GM12878 (cell line): ENCODE results near the gene SYT12. TPM values are rescaled to one million over a fixed set of nuclear protein-coding genes. Genes with fewer than 3 reads are reported as not detected.
"Not testable (repeated sequence)": the region's sequence is repeated elsewhere in the genome, so short reads cannot be mapped to it uniquely, and the experiment has no call there.

ENCODE experiments used
- ATAC-seq: fragments of 200-7000 bp; cut with Tn5 transposase; 3 replicates; pipeline ENCODE4 v1.9.1; 2020; ENCODE audit warnings: mild to moderate bottlenecking, moderate library complexity
- BruUV-seq: library from RNA; stranded (reverse); fragments of 400-500 nt; replicated peaks from 2 replicates; lab custom pipeline; 2021; lab: Mats Ljungman, UMichigan
- CTCF ChIA-PET: fragments of 300-600 bp; sonication (Branson Sonifier 250); formaldehyde crosslinking; extraction: SDS; loops from one replicate; lab custom pipeline; 2021; ENCODE audit warnings: inconsistent platforms; lab: Yijun Ruan, JAX
- POLR2A ChIA-PET: fragments of 350-600 bp; formaldehyde crosslinking; extraction: SDS; loops from one replicate; lab custom pipeline; 2021; ENCODE audit warnings: inconsistent platforms; lab: Charles Lee
- RAD21 ChIA-PET: fragments of 300-600 bp; sonication (Branson Sonifier 250); formaldehyde crosslinking; loops from one replicate; lab custom pipeline; 2023; ENCODE audit warnings: antibody characterized with exemption; ENCODE audit not compliant: unreplicated experiment; lab: Charles Lee
- SMC1A ChIA-PET: fragments of 300-600 bp; sonication (Branson Sonifier 250); formaldehyde crosslinking; loops from one replicate; lab custom pipeline; 2023; ENCODE audit not compliant: unreplicated experiment, uncharacterized antibody; lab: Charles Lee
- DNase-seq: peaks from one replicate; pipeline ENCODE4 v3.0.0-alpha.2; 2011; ENCODE audit warnings: low read depth, low spot score
- FAIRE-seq: peaks from 3 replicates; lab custom pipeline; 2011; peaks lifted over from hg19 to GRCh38; lab: Jason Lieb, UNC
- H2AFZ ChIP-seq: 2 replicates; pipeline ENCODE4 v1.6.0; 2011; ENCODE audit warnings: low read depth, low read length, control low read depth; ENCODE audit not compliant: control insufficient read depth
- H3K27ac ChIP-seq: 2 replicates; pipeline ENCODE4 v1.5.1; 2011; ENCODE audit warnings: control low read depth; ENCODE audit not compliant: control insufficient read depth, insufficient read depth
- H3K27me3 ChIP-seq, 2 experiments: replicated peaks in 1 of 2; 2 replicates each; pipeline versions ENCODE4 v1.6.0 to v1.6.1; 2011; ENCODE audit warnings: low read length in 1 of 2; ENCODE audit not compliant: control insufficient read depth in 2 of 2, insufficient read depth in 2 of 2
- H3K36me3 ChIP-seq, 2 experiments: 2 replicates each; pipeline ENCODE4 v1.5.1; 2011; ENCODE audit warnings: low read length in 1 of 2; ENCODE audit not compliant: control insufficient read depth in 2 of 2, insufficient read depth in 2 of 2
- H3K4me1 ChIP-seq: 2 replicates; pipeline ENCODE4 v1.6.1; 2011; ENCODE audit warnings: mild to moderate bottlenecking, low read length, moderate library complexity, mixed read lengths; ENCODE audit not compliant: control insufficient read depth, insufficient read depth
- H3K4me2 ChIP-seq: 2 replicates; pipeline ENCODE4 v1.6.0; 2011; ENCODE audit warnings: control low read depth; ENCODE audit not compliant: control insufficient read depth, insufficient read depth
- H3K4me3 ChIP-seq: fragments of 200-600 bp; sonication (generic); 2 replicates; pipeline ENCODE4 v1.5.1; 2016
- H3K79me2 ChIP-seq: 2 replicates; pipeline ENCODE4 v1.6.0; 2011; ENCODE audit warnings: low read length; ENCODE audit not compliant: control insufficient read depth, insufficient read depth
- H3K9ac ChIP-seq: 2 replicates; pipeline ENCODE4 v1.8.0; 2011; ENCODE audit warnings: low read length, control low read depth, mixed read lengths; ENCODE audit not compliant: control insufficient read depth, insufficient read depth
- H3K9me3 ChIP-seq: replicated peaks from 3 replicates; pipeline ENCODE4 v1.5.1; 2011; ENCODE audit warnings: mild to moderate bottlenecking, low read length; ENCODE audit not compliant: control insufficient read depth, insufficient read depth
- H4K20me1 ChIP-seq: 2 replicates; pipeline ENCODE4 v1.6.0; 2011; ENCODE audit not compliant: control insufficient read depth, insufficient read depth
- CHD2 ChIP-seq: IDR thresholded peaks from 2 replicates; pipeline ENCODE4 v1.6.1; 2011; ENCODE audit warnings: low read depth, low read length, improper control_type of control experiment, borderline replicate concordance
- IRF3 ChIP-seq: fragments of 450-650 bp; IDR thresholded peaks from 2 replicates; pipeline ENCODE4 v1.6.1; 2014; ENCODE audit warnings: mild to moderate bottlenecking
- NFYB ChIP-seq: IDR thresholded peaks from 2 replicates; pipeline ENCODE4 v1.6.1; 2011; ENCODE audit warnings: low read depth, mild to moderate bottlenecking, low read length, improper control_type of control experiment, moderate library complexity; ENCODE audit not compliant: insufficient read depth
- PKNOX1 ChIP-seq: fragments of 450-650 bp; IDR thresholded peaks from 2 replicates; pipeline ENCODE4 v1.6.1; 2016; ENCODE audit warnings: mild to moderate bottlenecking
- POLR2AphosphoS5 ChIP-seq: IDR thresholded peaks from 2 replicates; pipeline ENCODE4 v1.6.1; 2011; ENCODE audit warnings: mild to moderate bottlenecking, low read length, inconsistent platforms
- RAD51 ChIP-seq: fragments of 450-650 bp; IDR thresholded peaks from 2 replicates; pipeline ENCODE4 v1.6.1; 2016; ENCODE audit warnings: moderate library complexity, mild to moderate bottlenecking, inconsistent platforms
- SMARCA5 ChIP-seq: fragments of 450-650 bp; IDR thresholded peaks from 2 replicates; pipeline ENCODE4 v1.6.1; 2017; ENCODE audit warnings: mild to moderate bottlenecking
- WGBS: methylation state at CpG from one replicate; pipeline ENCODE4 v1.1.6; 2016; ENCODE audit warnings: low lambda C conversion rate; ENCODE audit not compliant: insufficient replicate concordance, insufficient coverage; ENCODE audit errors: missing lambda C conversion rate; 5-methylcytosine and 5-hydroxymethylcytosine counted together
- in situ Hi-C: fragments of 300-500 bp; cut with MboI; formaldehyde crosslinking; loops from 9 replicates; pipeline ENCODE4 v1.14.3; 2018; ENCODE audit warnings: mixed read lengths
- intact Hi-C: fragments of 100-400 bp; cut with micrococcal nuclease; formaldehyde crosslinking; loops from one replicate; pipeline ENCODE4 v1.14.2; 2022; ENCODE audit not compliant: unreplicated experiment
- polyA plus RNA-seq, 11 experiments: library from polyadenylated mRNA; depleted of rRNA in 4 of 11; unstranded in 6 of 11; stranded (reverse) in 5 of 11; fragments of >200 nt; fragmentation: Nextera tagmentation in 4 of 11; fragmentation: Illumina TruSeq in 1 of 11; extraction: Ambion mirVana in 4 of 11; extraction: Trizol in 1 of 11; gene quantifications; 1 replicate in 1 of 11; 2 replicates in 10 of 11; pipeline versions ENCODE4 v1.2.1 to v1.2.3, GENCODE V29; 2011 to 2016; ENCODE audit warnings: inconsistent platforms in 2 of 11, missing spikeins in 2 of 11, low read depth in 1 of 11
- total RNA-seq, 4 experiments: library from RNA; depleted of rRNA in 3 of 4; stranded (reverse); fragments of >200 nt in 3 of 4; fragmentation: Illumina TruSeq in 1 of 4; extraction: Trizol in 1 of 4; gene quantifications; 2 replicates each; pipeline versions ENCODE4 v1.2.1 to v1.2.3, GENCODE V29; 2013 to 2021

The SYT12 gene
- total and polyA plus RNA-seq, 10 of the 15 experiments (the other 5 are each of a cell fraction or from before 2014, with no cell fraction given), result 0.02 to 2.3 (median 0.84) TPM; not detected in 1

- WGBS, result 62% methylated on average over 9 of the region's 9 CpGs
- intact Hi-C loops, H3K4me2 ChIP-seq, H3K4me3 ChIP-seq: not testable (repeated sequence)
- TF ChIP-seq NFYB, result peak; percentile 25; the same call in 1 of the 2 replicates
- TF ChIP-seq, all 136 proteins: peak for 1; not testable (repeated sequence) for 135
- H3K4me1 ChIP-seq, CTCF ChIA-PET, BruUV-seq, H3K36me3 ChIP-seq, in situ Hi-C loops, RAD21 ChIA-PET, POLR2A ChIA-PET, FAIRE-seq, DNase-seq, ATAC-seq, H3K27me3 ChIP-seq, H3K27ac ChIP-seq, H3K9ac ChIP-seq, H4K20me1 ChIP-seq, H3K79me2 ChIP-seq, H3K9me3 ChIP-seq, H2AFZ ChIP-seq: not testable (repeated sequence)
- SMC1A ChIA-PET, result interaction anchor here (0.9 kb wide), 1 partner anchor 40 kb away, joined by 3 read pairs; no protein-coding TSS in a partner anchor
Observed at GRCh38 chr11:66989360-66989759, 33.6 kb upstream of the SYT12 start.

DNA sequence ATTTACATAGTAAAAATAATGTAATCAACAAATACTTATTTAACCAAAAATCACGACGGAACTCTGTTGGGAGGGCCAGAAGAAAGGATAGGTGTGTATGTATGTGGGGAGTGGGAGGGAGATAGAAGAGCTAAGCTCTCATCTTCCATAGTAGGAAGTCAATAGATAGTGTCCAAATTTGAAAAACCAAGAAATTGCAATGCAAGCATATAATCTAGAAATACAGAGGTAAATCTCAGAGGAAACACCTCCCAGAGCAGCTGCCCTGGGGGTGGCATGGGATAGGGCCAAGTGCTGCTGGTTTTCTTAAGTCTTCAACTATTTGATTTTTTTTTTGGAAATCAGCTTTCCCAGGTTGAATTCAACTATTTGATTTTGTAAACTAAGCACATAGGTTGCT is 30.9 kb upstream of the SYT12 start:
- BruUV-seq, result no TSS peak
- POLR2A ChIA-PET, result no interaction called here
- H3K4me2 ChIP-seq, result no peak overlapping the region
- H3K9me3 ChIP-seq, result no peaks in the 10 kb centered on the region
- ATAC-seq (no peak), FAIRE-seq (no peak), DNase-seq (no peak)
- H3K27me3 ChIP-seq, result no peaks in the 10 kb centered on the region
- no peak overlapping the region for H3K4me3 ChIP-seq
- no peak overlapping the region for H3K9ac ChIP-seq
- no peak overlapping the region for H3K27ac ChIP-seq
- TF ChIP-seq POLR2AphosphoS5, result no peak
- TF ChIP-seq PKNOX1, result no peak
- TF ChIP-seq SMARCA5, result no peak
- TF ChIP-seq IRF3, result no peak
- no peak for TF ChIP-seq CHD2
- no peak for TF ChIP-seq RAD51
- H3K79me2 ChIP-seq, result no peaks in the 10 kb centered on the region
- no peak overlapping the region for H2AFZ ChIP-seq
- in situ Hi-C loops (no loop called here), intact Hi-C loops (no loop called here)
- H3K36me3 ChIP-seq, result no peaks in the 10 kb centered on the region
- SMC1A ChIA-PET, result no interaction called here
- no peaks in the 10 kb centered on the region for H4K20me1 ChIP-seq
- CTCF ChIA-PET, result no interaction called here
- 41% methylated on average over 2 of the region's 2 CpGs for WGBS
- no peaks in the 10 kb centered on the region for H3K4me1 ChIP-seq
- RAD21 ChIA-PET, result no interaction called here
